Effector CD8-positive, alpha-beta T cell (primary cell): ENCODE measurements around the gene CBLC.
A peak's percentile ranks its signal among the peaks of the same experiment; 100 is the strongest.
"Not testable (repeated sequence)": the region's sequence is repeated elsewhere in the genome, so short reads cannot be mapped to it uniquely, and the experiment has no call there.

Experiments used
- DNase-seq: peaks from one replicate; lab custom pipeline; 2025; lab: John Stamatoyannopoulos, UW

CBLC gene

DNA sequence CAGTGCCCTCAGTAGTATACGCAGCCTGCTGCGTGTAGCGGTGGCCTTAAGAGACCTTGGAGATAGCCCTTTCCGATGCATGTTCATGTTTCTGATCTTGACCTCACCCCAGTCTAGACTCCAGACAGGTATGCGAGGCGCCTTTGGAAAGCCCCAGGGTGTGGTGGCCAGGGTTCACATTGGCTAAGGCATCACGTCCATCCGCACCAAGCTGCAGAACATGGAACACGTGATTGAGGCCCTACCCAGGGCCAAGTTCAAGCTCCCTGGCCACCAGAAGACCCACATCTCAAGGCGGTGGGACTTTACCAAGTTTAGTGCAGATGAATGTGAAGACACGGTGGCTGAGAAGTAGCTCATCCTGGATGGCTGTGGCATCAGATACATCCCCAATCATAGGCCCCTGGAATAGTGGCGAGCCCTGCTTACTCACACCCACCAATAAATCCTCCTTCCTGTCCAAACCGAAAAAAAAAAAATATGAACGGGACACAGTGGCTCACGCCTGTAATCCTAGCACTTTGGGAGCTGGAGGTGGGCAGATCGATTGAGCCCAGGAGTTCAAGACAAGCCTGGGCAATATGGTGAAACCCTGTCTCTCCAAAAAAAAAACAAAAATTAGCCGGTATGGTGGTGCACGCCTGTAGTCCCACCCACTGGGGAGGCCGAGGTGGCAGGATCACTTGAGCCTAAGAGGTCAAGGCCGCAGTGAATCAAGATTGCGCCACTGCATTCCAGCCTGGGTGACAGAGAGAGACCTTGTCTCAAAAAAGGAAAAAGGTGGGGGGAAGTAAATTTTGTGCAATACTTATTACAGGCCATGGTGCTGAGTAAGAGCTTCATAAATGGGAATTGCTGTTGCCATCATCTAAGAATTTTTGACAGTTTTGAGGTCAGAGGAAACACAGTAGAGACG, 12.4 kb upstream of the CBLC start:
- DNase-seq, result no peak

DNA sequence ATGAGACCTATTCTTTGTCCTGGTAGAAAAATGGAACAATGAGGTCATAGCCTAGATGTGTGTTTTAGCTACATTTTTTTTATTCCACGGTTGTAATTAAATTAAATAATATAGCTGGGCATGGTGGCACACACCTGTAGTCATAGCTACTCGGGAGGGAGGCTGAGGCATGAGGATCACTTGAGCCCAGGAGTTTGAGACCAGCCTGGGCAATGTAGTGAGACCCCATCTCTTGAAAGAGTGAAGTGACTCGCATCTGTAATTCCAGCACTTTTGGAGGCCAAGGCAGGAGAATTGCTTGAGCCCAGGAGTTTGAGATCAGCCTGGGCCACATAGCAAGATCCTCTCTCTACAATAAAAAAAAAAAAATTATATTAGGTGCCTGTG, 11.7 kb upstream of the CBLC start:
- DNase-seq, result no peak

DNA sequence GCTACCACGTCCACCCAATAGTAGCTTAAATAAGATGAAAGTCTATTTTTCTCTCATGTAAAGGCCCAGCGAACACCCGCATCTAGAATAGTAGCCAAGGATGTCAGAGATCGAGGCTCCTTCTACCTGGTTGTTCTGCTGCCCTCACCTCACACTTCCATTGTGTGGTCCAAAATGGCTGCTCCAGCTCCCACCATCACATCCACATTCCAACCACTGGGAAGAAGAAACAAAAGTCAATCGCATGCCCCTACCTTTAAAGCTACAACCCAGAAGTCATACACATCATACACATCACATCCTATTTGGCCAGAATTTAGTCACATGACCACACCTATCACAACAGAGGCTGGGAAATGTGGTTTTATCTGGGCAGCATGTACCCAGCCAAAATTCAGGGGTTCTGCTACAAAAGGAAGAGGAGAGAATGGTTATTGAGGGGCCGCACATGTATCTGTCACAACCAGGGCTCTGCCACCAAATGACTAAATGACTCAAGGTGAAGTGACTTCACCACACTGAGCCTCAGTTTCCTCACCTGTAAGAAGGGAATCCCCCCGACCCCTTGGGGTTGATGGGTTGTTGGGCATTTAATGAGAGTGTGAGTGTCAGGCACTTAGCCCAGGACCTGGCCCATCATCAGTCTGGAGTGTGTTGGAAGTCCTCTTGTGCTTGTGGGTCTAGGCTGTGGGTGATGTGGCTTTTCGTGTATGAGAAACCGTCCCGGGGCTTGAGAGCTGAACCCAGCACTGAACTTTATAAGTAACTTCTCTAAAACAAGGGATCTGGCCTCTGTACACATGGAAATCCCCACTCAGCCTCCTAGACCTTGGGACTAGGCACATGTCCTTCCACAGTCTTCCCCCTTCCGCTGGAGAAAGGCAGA, 10.2 kb upstream of the CBLC start:
- DNase-seq, result no peak

DNA sequence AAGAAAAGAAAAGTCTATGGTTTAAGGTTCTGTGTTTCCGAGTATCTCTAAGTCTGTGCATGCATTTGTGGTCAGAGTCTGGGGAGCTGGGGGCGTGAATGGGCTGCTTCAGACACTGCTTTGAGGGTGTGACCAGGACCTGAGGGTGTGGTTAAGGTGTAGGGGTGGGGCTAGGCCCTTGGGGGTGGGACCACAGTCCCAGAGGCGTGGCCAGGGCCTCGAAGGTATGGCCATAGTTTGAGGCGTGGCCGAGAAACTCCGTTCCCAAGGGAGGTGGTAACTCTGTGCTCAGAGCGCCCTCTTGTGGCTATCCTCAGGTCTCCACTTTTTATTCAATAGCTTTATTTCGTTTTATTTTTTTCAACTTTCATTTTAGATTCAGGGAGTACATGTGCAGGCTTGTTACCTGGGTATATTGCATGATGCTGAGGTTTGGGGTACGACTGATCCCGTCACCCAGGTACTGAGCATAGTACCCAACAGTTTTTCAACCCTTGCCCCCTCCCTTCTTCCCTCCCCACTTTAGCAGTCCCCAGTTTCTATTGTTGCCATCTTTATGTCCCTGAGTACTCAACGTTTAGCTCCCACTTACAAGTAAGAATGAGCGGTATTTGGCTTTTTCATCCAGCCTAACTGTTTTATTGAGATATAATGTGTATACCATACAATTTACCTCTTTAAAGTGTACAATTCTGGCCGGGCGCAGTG, 7.0 kb upstream of the CBLC start:
- peak; percentile 97 for DNase-seq

DNA sequence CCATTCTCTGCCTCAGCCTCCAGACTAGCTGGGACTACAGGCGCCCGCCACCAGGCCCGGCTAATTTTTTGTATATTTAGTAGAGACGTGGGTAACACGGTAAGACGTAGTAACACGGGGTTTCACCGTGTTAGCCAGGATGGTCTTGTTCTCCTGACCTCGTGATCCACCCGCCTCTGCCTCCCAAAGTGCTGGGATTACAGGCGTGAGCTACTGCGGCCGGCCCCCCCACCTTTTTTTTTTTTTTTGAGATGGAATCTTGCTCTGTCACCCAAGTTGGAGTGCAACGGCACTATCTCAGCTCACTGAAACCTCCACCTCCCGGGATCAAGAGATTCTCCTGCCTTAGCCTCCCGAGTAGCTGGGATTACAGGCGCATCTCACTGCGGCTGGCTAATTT, 5.5 kb upstream of the CBLC start:
- DNase-seq, result not testable (repeated sequence)

DNA sequence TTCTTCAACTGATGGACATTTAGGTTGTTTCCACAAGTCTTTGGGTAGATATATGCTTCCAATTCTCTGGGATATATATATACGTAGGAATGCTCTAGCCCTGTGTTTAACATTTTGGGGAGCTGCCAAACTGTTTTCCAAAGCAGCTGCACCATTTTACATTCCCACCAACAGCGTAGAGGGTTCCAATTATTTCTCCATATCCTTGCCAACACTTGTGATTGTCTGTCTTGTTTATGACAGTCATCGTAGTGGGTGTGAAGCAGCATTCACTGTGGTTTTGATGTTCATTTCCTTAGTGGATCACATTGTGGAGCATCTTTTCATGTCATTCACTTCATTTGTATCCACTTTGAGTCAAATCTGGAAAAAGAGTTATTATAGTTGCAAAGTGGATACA, 4.7 kb upstream of the CBLC start:
- DNase-seq, result no peak

DNA sequence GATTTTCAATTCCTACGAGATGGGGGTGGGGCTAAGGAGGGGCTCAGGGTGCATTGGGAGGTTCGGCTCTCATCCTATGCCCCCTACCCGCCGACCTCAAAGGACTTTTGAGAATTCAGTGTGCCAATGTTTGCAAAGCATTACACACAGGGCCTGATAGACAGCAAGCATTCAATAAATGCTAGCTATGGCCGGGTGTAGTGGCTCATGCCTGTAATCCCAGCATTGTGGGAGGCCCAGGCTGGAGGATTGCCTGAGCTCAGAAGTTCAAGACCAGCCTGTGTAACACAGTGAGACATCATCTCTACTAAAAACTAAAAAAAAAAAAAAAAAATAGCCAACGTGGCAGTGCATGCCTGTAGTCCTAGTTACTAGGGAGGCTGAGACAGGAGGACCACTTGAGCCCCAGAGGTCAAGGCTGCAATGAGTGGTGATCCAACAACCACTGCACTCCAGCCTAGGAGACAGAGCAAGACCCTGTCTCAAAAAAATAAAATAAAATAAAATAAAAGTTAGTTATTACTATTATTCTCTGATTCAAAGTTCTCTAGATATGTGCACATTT, 1.9 kb upstream of the CBLC start:
- no peak for DNase-seq

DNA sequence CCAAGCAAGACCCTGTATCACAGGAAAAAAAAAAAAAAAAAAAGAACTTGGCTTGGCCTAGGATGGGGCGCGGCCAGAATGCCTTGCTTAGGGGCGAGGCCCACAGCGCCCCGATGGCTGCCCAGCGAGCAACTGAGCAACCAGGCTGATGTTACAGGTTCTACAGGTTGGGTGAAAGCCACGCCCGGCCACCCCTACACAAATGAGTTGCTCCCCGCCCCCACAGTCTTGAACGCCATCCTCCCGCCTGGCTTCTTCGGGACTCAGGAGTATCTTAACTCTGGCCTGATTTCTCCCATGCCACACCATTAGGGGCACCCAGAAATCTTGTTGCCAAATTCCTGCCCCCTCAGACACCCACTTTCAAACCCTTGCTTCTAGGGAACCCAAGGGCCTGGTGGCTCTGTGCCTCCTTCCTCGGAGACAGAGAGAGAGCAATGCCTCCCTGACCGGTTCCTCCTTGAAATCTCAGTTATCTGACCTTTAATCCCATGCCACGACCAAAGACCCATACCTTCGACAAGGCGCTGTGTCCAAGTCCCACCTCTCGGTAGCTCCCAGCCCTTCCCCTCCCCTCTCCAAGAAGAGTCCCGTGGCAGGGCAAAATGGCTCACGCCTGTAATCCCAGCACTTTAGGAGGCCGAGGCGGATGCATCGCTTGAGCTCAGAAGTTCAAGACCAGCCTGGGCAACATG, 1.1 kb upstream of the CBLC start:
- no peak for DNase-seq

DNA sequence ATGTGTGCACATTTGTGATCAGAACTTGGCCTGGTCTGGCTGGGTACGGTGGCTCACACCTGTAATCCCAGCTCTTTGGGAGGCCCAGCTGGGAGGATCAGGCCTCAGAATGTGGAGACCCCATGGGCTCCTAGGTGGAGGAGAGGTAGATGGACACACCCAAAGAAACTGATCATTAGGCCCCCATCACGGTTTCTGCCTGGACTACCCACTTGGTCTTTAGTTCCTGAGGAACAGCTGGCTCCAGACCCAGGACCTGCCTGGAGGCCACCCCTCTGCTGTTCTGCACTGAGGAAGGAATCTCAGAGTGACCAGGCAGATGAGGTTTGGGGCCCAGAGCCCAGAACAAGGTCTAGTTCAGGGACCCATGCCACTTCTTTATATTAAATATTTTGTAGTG, 1.5 kb downstream of the CBLC start:
- DNase-seq, result no peak

DNA sequence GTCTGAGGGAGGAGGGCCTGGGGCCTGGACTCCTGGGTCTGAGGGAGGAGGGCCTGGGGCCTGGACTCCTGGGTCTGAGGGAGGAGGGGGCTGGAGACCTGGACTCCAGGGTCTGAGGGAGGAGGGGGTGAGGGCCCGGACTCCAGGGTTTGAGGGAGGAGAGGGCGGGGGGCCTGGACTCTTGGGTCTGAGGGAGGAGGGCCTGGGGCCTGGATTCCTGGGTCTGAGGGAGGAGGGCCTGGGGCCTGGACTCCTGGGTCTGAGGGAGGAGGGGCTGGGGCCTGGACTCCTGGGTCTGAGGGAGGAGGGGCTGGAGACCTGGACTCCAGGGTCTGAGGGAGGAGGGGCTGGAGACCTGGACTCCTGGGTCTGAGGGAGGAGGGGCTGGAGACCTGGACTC, 4.0 kb downstream of the CBLC start:
- DNase-seq, result not testable (repeated sequence)

DNA sequence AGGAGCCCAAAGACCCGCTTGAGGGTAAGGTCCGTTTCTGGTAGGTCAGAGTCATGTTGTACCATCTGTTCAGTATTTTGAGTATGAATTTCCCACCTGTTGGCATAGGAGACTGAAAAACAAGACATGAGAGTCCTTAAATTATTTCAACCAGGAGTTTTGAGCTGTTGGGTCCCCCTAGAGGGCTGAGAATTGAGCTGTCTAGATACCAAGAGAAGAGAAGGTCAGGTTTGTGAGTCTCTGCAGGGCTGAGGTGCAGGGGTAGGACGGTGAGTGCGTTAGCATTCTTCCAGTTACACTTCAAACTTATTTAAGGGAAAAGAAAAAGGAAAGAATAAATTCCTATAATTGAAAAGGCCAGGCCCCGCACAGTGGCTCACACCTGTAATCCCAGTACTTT, 5.0 kb downstream of the CBLC start:
- DNase-seq, result no peak

DNA sequence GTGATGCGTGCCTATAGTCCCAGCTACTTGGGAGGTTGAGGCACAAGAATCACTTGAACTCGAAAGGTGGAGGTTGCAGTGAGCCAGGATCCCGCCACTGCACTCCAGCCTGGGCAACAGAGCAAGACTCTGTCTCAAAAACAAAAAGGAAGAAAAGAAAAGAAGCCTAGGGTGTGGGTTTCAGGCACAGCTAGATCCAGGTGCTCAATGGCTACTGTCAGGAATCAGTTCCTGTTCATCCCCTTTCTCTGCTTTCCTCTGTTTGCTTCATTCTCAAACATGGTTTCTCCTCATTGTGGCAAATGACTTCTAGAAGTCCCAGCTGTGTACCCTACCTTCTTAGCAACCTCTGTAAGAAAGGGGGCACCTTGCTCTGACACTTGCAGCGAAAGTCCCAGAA, 5.9 kb downstream of the CBLC start:
- no peak for DNase-seq

DNA sequence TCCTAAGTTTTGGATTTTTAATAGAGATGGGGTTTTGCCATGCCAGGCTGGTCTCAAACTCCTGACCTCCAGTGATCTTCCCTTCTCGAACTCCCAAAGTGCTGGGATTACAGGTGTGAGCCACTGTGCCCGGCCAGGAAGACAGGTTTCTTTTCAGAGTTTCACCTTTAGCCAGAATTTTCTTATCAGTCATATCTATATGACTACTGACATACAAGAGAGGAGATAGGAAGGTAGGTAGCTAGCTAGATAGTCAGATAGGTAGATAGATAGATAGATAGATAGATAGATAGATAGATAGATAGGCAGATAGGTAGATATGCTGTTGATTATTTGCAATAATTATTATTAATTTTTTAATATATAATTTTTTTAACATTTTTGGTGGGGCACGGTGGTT, 7.6 kb downstream of the CBLC start:
- DNase-seq, result no peak

DNA sequence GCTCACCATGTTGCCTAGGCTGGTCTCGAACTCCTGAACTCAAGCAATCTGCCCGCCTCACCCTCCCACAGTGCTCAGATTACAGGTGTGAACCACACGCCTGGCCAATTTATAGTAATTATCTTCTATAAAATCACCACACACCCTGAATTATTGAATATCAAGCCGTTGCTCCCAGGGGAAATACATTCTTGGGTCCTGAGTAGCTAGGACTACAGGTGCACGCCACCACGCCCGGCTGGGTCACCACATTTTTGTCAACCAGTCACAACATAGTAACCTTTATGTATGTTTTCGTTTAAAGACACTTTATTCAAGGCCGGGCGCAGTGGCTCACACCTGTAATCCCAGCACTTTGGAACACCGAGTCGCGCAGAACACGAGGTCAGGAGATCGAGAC, 8.3 kb downstream of the CBLC start:
- DNase-seq, result no peak

DNA sequence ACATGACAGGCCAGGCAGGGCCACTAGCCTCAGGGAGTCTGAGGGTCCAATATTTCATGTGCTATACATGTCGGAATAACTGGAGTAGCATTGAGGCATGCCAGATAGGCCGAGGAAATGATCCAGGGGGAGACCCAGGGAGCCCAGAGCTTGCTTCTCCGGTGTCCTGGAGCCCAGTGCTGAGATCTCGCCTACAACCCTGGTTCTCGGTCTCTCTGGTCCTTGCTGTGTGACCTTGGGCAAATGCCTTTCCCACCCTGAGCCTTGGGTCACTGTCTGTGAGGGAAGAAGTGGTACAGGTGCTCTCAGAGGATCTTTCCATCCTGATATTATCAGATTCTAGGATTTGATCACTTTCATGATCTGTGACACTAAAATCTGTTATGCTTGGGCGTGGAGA, 11.3 kb downstream of the CBLC start:
- no peak for DNase-seq

DNA sequence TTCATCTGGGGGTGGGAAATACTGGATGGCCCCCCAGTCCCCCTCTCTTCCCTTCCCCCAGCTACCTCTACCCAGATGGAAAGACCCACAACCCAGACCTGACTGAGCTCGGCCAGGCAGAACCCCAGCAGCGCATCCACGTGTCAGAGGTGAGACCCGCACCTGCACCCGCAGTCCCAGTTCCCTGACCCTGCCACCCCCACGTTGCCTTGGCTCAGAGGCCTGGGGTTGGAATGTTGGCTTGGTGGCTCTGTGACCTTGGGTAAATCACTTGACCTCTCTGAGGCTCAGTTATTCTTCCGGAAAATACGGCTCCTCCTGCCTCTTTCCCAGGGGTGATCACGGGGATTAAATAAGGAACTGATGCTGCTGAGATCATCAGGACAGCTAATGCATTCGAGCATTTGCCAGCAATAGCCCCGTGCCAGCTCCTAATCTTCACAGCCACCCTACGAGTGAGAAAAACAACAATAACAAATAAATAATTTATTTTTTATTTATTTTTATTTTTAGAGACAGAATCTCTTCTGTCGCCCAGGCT, 12.3 kb downstream of the CBLC start:
- DNase-seq, result no peak

DNA sequence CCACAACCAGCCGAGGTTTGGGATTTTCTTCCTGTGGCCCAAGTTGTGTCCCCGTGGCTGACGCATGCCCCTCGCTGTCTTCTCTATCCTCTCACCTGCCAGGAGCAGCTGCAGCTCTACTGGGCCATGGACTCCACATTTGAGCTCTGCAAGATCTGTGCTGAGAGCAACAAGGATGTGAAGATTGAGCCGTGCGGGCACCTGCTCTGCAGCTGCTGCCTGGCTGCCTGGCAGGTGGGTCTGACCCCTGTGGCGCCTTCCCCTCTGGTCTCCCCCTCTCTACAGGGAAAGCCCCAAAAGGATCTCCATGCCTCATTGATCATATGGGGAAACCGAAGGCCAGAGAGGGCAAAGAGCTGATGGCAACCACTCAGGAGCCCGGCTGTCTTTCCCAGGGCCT, 14.6 kb downstream of the CBLC start:
- no peak for DNase-seq

DNA sequence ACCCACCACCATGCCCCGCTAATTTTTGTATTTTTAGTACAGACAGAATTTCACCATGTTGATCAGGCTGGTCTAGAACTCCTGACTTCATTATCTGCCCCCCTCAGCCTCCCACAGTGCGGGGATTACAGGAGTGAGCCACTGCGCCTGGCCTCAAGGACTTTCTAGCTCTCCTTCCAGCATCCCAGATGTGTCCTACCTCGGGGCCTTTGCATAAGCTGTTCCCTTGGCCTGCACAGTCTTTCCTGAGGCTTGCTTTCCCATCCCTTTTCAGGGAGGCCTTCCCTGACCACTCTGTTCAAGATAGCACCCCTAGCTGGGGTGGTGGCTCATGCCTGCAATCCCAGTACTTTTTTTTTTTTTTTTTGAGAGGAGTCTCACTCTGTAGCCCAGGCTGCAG, 16.9 kb downstream of the CBLC start:
- no peak for DNase-seq

DNA sequence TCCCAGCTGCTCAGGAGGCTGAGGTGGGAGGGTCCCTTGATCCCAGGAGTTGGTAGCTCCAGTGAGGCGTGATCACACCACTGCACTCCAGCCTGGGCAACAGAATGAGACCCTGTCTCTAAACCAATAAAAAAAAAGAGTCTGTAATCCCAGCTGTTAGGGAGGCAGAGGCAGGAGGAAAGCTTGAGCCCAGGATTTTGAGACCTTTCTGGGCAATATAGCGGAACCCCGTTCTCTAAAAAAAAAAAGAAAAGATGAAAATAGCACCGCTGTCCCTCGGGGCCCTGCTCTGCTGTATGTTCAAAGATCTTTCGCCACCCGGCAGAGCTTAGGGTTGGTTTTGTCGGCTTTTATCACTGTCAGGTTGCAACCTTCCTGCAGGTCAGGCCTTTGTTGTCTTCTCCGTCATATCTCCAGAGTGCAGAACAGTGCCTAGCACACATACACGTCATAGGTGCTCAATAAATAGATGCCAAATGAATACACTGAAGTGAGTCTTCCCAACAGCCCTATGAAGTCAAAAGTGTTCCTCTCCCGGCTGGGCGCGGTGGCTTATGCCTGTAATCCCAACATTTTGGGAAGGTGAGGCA, 17.8 kb downstream of the CBLC start:
- DNase-seq, result no peak

DNA sequence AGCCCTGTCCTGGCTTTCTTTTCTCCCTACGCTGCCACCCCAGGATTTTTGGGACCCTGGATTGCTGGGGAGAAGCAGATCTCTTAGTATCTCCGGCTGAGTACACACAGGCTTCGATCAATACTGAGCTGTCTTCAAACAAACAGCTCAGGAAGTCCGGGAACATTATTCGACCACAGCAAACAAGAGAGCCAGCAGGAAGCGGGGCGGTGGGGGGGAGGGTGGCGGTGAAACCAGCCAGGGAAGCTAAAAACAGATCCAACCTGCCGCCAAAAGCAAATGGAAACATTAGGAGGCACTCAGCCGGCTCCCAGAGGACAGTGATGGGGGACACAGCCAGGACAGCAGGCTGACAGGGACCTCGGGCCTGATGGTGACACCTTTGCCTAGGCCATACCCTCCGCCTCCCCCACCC, 19.0 kb downstream of the CBLC start:
- DNase-seq, result no peak
